NCI-H446 treated with DMSO at 0.1 percent for 48 hours (cell line): ENCODE results near the gene COMMD1.
"Not testable (repeated sequence)": the region's sequence is repeated elsewhere in the genome, so short reads cannot be mapped to it uniquely, and the experiment has no call there.

Experiments
- DNase-seq: peaks from one replicate; lab custom pipeline; 2025; lab: John Stamatoyannopoulos, UW

COMMD1 gene

DNA sequence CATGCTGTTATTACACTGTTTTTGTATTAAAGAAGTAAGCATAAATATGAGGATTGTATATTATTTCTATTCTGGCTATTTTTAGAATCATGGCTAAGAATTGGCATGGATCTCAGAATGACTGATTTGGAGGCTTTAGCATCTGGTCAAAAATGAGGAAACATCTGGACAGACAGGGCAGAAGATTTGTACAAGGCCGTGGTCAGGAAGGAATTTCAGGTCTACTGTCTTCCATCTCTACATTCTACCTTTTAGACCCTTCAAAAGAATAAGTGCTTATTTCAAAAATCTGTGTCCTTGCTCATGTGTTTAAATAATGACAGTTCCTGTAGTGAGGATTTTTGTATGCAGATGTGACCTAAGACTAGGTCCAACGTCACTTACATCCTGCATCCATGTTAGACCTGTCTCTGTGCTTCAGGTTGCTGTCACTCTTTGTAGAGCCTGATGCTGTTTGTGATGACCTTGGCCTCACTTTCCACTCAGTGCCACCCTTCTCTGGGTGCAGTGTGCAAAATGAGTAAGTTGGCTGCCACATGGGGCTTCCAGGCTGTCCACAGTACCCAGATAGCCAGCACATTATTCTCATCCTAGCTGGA is 235.8 kb downstream of the COMMD1 start:
- DNase-seq: no peak

DNA sequence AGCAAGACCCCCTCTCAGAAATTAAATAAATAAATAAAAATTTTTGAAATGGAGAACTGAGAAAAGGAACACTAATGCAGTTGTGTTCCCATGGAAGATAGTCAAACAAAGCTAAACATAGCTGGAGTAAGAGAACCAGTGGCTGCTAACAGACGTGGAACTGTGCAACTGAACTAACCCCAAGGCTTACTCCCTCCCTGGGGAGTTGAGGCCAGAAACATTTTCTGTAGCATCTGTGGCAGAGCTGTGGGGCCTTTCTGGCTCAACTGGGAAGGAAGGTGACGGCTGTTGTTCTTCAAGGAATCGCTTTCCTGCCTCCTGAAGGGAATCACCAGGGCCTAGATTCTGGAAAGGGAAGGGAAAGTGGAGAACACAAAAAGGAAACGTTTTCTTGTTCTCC is 236.6 kb downstream of the COMMD1 start:
- DNase-seq: no peak

DNA sequence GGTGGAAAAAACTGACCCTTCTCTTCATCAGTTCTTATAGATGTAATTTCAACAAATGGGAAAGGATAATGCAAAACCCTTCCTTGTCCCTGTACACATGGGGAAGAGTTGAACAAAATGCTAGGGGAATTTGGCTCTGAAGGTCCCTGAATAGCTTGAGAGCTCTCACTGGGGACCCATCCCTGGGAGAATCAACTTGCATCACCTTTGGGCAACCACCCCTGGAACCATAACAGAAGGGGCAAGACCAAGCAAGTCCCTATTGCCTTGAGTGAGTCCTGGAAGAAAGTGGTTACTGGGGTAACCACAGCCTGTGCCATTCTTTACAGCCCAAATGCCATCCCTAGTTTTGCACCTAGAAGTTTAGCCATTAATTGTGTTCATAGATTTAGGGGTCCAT is 238.2 kb downstream of the COMMD1 start:
- DNase-seq: no peak

DNA sequence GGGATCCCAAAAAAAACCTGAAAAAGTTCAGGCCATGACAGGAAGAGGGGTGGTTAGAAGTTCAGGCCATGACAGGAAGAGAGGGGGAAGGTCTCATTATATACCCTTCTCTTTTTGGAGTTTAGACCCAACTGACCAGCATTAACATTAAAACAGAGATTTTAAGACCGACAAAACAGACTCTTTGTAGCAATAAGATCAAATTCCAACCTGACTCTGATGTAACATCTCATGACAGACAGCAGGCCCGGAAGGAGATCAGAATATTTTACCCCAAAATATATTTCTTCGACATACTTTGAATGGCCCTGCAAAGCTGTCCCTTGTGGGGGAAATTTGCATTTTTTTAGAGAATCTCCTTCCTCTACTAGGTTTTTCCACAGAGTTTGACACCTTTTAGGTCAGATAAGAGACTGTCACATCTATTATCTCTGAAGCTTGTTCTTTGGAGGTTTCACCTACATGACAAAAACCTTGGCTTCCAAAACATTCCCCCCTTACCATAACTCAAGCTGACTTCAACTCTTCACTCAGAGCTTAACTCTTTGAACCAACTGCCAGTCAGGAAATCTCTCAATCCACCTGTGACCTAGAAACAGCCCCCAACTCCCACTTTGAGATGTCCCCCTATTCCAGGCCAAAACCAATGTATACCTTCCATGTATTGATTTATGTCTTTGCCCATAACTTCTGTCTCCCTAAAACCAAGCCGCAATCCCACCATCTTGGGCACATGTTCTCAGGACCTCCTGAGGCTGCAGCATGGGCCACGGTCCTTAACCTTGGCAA is 239.4 kb downstream of the COMMD1 start:
- DNase-seq: no peak

DNA sequence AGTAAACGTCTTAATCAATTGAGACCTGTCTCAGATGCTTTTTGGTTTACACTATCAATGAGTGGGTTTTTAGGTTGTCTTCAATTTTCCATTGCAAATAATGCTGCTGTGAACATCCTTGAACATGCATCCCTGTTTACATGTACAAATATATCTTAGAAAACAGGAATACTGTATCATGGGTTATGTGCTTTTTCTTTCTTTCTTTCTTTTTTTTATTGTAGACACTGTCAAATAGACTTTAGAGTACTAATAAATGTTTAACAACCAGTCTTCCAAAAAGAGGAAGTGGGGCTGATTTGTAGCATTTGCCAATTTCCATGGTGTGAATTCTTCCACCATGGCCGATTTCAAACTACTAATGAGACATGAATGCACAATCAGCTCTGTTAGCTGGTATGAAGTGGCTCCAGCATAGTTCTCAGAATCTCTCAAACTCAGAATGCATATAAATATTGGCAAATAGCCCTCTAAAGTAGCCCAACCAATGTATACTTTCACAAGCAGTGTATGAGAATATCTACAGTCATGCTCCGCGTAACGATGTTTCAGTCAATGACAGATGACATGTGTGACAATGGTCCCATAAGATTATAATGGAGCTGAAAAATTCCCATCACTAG is 240.1 kb downstream of the COMMD1 start:
- DNase-seq: no peak

DNA sequence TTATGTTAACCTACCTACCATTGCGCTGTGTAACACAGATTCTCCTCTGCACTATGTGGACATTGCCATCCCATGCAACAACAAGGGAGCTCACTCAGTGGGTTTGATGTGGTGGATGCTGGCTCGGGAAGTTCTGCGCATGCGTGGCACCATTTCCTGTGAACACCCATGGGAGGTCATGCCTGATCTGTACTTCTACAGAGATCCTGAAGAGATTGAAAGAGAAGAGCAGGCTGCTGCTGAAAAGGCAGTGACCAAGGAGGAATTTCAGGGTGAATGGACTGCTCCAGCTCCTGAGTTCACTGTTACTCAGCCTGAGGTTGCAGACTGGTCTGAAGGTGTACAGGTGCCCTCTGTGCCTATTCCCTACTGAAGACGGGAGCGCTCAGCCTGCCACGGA is 241.3 kb downstream of the COMMD1 start:
- not testable (repeated sequence) for DNase-seq

DNA sequence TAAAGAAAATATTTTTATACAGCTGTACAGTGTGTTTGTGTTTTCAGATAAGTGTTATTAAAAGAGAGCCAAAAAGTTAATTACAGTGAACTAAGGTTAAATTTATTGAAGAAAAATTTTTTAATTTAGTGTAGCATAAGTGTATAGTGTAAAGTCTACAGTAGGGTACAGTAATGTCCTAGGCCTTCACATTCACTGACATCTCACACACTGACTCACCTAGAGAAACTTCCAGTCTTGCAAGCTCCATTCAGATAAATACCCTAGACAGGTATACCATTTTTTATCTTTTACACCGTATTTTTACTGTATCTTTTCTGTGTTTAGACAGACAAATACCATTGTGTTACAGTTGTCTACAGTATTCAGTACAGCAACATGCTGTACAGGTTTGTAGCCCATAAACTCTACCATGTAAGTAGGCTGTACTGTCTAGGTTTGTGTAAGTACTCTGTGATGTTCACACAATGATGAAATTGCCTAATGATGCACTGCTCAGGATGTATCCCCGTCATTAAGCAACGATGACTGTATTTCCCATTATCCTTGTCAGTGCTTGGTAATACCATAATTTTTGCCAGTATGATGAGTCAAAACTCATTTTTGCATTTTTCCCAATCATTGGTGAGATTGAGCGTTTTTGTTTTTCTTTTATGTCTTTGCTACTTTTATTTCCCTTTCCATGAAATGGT is 242.3 kb downstream of the COMMD1 start:
- DNase-seq: no peak

DNA sequence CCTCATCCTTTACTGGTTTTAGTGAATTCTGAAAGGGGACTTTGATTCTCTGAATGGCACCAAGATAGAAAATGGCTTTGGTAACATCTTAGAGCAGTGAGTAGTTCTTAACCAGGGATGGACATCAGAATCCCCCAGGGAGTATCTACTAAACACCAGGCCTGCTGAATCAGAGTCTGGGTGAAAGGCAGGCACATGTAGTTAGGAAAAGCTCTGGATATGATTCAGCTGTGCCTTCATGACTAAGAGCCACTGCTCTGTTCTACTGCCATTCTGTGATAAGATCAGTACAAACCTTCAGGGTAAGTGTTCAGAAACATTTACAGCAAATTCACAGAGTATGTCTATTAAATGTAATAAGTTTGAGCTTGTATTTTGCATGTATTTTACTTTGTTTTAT is 244.2 kb downstream of the COMMD1 start:
- DNase-seq: no peak

DNA sequence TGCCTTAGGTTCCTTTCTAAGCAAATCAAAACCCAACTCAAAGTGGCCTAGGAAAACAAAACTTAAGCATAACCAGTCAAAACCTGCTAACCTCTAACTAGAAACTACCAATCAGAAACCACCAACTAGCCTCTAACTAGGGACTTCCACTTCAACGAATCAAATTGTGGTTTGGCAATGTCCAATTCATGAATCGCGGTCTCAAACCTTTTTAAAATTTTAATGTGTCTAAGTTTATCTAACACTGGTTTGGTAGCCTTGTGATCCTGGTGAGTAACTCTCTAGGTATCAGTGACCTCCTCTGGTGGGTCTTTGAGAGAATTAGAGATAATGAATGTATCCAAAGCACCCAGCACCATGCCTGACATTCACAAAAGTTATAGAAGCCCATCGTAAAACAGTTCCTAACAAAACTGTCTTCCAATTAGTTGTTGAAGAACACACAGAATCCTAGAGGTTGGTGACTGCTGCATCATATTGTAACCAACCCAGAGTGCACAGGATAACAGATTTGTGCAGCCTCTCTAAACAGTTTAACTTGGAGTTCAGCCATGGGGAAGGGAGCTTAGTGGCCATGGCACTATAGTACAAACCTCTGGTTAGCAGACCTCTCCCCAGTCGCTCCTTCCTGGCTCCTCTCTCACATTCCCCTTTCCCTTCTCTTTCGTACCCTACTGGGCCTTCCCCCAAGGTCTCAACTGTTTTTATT is 245.3 kb downstream of the COMMD1 start:
- no peak for DNase-seq

DNA sequence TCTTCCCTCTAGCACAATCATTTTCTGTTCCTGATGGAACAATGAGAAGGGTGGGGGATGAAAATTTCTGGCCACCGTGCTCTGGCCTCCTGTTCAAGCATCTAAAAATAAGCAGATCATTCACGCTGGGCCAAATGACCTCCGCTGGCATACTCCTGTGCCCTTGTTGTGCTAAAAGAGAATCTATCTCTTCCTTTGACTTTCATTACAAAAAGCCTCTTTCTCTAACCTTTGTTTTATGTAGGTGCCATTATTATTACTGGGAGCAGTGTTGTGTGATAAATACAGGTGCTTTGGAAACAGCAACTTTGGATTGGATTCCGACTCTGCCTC is 245.8 kb downstream of the COMMD1 start:
- DNase-seq: no peak

DNA sequence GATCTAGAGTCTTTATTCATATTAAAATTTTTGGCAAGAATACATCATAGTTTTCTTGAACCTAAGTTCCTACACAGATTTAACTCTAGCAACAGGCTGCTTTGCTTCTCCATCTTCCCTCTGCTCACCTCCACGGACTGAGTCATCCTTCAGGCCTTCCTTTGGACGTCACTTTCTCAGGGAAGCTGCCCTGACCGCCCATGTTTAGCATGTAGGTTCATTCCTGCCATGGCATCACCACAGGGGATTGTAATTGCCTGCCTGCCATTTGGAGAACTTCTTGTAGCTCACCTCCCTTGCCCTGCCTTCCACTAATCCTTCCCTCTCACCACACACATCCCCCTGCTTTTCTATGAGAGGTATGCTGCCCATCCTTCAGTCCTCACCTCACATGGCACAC is 246.5 kb downstream of the COMMD1 start:
- DNase-seq: no peak

DNA sequence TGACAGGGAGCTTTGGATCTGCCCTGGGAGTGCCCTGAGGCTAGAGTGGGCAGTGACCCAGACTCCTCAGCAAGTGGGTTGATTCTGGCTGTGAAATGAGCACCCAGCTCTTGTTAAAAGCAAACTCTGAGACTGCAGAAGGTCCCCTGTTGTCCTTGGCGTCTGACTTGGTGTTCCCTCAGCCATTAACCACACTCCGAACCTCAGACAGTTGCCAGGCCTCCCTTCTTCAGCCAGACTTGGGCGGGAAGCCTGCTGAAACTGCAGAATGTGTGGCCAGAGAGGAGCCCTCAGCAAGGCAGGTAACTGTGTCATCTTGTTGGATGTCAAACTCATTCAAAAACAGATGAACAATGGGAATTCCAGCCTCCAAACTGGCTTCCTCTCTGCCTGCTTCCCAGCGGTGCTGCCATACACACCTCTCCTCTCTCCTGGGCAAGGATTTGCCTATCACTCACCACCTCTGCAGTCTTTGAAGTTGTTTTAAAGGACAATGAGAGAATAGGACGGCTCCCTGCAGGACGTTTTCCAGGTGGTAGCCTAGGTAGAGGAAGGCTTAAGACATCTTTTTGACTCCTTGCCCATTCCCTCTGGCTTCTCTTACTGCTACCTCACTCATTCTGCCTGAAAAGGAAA is 251.5 kb downstream of the COMMD1 start:
- no peak for DNase-seq

DNA sequence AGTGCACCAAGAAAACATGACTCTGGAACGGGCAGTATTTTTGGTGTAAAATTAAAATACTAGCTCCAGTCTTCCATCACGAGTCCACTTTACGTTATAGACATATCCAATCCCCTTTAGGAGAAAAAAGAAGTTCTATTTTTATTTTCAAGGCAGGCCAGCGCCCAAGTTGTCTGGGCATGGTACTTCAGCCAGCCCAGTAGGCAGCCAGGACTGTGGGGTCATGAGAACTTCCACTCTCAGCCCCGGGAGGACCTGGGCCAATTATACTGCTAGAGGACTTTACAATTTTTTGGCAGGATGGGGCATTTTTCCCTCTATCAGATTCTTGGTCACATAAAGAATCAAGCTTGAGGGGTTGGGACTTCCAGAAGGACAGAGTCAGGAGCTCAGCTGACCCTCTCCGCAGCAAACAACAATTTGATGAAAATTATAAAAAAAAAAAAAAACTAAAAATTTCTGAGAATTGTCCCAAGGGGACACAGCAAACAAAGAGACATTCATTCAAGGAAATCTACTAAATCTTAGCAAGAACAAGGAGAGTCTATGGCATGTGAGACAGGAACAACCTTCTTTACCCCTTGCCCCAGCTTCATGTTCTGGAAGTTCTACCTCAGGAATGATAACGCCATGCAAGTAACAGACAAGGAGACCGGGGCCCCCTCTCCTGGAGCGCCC is 253.1 kb downstream of the COMMD1 start:
- no peak for DNase-seq

DNA sequence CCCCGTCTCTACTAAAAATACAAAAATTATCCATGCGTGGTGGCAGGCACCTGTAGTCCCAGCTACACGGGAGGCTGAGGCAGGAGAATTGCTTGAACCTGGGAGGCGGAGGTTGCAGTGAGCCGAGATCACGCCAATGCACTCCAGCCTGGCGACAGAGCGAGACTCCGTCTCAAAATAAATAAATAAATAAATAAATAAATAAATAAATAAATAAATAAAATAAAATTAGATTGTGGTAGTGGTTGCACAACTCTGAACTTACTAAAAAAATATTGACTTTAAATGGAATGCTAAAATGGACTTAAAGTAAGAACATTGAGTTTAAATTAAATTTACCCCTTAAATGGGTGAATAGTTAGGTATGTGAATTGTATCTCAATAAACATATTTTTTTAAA is 255.2 kb downstream of the COMMD1 start:
- not testable (repeated sequence) for DNase-seq

DNA sequence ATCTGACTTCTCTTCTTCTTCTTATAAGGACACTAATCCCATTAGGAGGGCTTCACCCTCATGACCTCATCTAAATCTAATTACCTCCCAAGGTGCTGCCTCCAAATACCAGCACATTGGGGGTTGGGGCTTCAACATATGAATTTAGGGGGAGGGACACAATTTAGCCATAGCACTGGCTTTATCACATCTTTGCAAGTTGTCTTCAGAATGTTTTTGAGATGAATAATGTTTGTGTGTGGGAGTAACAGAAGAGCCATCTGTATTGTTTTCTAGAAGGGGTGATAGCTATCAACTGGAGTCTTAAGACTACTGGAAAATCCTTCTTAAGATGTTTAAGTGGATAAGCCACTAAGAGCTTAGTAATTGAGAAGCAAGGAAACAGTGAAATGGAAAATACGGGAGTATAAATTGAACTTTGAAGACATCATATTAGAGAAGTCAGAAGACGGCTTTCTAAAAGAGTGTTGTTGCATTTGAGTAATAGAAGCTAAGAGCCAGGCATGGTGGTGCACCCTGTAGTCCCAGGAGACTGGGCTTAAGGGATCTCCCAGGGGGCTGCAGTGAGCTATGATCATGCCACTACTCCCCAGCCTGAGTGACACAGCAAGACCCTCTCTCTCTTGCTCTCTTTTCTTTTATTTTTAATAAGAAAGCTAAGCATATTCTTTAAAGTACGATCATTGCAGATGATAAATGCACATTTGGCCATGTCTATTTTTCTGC is 257.8 kb downstream of the COMMD1 start:
- no peak for DNase-seq

DNA sequence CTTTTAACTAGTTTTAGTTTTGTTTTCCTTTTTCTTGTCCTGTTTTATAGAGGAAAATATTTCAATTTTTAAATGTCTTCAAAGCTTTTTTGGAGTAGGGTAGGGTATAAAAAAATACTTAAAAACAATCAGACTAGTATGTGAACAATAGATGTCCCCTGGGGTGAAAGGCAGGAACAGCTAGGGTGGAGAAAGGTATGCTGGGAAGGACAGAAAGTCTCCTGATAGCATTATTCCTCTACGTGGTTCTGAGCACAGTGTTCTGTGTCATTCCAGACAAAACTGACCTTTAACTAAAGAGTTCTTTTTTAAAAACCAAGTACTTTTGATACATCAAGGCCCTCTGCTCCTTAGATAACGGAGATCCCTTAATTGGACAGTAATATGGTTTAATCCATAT is 258.4 kb downstream of the COMMD1 start:
- no peak for DNase-seq

DNA sequence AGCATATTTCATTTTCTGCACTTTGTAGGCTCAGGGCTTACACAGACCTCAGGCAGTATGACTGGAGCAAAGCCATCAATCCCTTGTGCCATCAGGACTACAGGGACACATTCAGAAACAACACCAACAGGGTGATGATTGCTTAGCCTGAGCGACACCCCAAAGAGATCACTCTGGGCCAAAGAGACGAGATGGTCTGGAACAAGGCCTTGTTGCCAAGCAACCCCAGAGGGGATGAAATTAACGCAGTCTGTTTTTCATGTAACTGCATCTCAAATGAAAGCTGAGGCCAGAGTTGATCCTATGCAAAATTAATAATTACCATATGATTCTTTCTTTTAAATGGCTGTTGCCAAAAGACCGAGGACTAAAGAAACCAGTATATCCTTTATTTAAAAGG is 270.3 kb downstream of the COMMD1 start:
- DNase-seq: no peak

DNA sequence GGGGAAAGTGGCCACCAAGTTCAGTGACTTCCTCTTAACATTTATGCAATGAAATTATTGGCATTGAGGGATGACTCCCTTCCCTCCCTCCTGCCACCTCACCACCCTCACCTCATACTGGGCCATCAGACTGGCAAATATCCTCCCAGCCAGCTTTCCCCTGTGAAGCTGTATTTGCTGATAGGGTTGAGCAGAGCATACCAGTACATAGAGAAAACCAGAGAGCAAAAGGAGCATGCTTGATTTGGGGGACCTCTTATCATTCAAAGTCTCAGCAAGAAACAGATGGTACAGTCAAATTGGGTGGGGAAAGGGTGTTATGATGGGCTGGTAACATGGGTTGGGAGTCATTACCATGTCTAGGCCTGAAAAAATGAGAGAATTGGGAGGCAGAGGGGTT is 271.3 kb downstream of the COMMD1 start:
- no peak for DNase-seq

DNA sequence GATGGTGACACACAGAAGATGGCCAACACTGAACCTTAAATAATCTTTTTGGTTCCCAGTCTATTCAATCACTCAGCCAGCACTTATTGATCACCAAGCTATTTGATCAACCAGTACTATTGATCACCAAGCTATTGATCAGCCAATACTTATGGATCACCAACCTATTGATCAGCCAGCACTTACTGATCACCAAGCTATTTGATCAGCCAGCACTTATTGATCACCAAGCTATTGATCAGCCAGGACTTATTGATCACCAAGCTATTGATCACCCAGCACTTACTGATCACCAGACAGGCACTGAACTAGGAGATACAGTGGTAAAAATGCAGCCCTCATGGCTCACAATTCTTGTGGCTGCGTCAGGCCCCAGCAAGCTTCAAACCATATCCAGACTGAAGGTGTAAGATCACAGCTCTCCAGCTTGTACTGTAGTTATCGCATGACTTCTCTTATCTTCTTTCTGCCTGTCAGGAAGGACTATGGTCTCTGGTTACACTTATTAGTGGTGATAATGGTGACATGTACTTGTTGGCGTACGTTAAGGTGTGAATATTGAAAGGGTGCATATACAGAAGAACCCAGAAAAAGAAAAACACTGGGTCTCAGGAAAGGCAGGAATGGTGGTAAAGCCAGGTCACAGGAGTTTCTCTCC is 272.0 kb downstream of the COMMD1 start:
- no peak for DNase-seq

DNA sequence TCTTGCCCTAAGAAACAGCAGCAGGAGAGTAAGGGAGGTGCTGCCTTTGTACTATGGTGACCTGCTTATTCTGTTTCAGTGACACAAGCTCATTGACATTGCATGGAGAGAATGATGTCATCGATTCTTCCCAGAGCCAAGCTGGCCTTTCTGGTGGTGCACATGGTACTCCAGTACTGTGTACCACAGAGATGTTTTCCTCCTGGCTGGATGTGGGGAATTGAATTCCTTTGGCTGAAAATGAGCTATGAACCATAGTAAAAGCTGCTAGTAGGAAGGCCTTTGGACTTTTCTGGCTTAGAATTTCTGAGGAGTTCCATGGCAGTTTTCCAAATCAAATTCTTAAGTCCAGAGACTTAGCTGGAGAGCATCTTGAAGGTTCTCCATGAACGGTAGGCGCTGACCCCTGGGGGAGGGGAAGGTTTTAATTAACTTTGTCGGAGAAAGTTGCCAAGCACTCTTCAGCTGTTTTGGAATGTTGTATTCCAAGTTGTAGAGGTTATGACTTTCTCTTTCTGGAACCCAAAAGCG is 273.3 kb downstream of the COMMD1 start:
- DNase-seq: no peak
